Stomach (tissue), 9 donors: Measurements from ENCODE around the gene NRP2. TPM values are rescaled to one million over a fixed set of nuclear protein-coding genes. Genes with fewer than 3 reads are reported as not detected.

Experiments
- DNase-seq, 2 donors: peaks; one replicate each; pipeline versions ENCODE4 v3.0.0 to v3.0.0-alpha.2; 2013 to 2019
- H3K27ac ChIP-seq, 5 donors: fragments of 200-600 bp in 4 of 5; sonication (generic) in 4 of 5; one replicate each; pipeline ENCODE4 v1.5.1; 2013 to 2019; ENCODE audit warnings: mild to moderate bottlenecking in 1 of 5, moderate library complexity in 1 of 5
- H3K27me3 ChIP-seq, 3 donors: fragments of 200-600 bp; sonication (generic); one replicate each; pipeline ENCODE4 v1.5.1; 2017 to 2019; ENCODE audit warnings: mixed run types in 1 of 3
- H3K36me3 ChIP-seq, 4 donors: fragments of 200-600 bp; sonication (generic); 1 replicate in 3 of 4; 2 replicates in 1 of 4; pipeline ENCODE4 v1.5.1; 2016 to 2019
- H3K4me1 ChIP-seq, 4 donors: fragments of 200-600 bp; sonication (generic); one replicate each; pipeline ENCODE4 v1.5.1; 2016 to 2019
- H3K4me3 ChIP-seq, 4 donors: fragments of 200-600 bp; sonication (generic) in 3 of 4; one replicate each; pipeline ENCODE4 v1.5.1; 2016 to 2019; ENCODE audit warnings: mild to moderate bottlenecking in 1 of 4
- H3K9me3 ChIP-seq, 4 donors: fragments of 200-600 bp; sonication (generic); one replicate each; pipeline ENCODE4 v1.5.1; 2016 to 2019
- EP300 ChIP-seq: sonication (generic); formaldehyde crosslinking; IDR thresholded peaks from one replicate; pipeline ENCODE4 v1.6.1; 2017; ENCODE audit warnings: antibody characterized with exemption
- POLR2A ChIP-seq, 4 donors: fragments of 450-650 bp; IDR thresholded peaks; one replicate each; pipeline ENCODE4 v1.6.1; 2016; ENCODE audit warnings: antibody characterized with exemption in 4 of 4, control low read depth in 2 of 4, mild to moderate bottlenecking in 1 of 4, moderate library complexity in 1 of 4
- POLR2AphosphoS5 ChIP-seq, 3 donors: sonication (generic); formaldehyde crosslinking; IDR thresholded peaks; one replicate each; pipeline ENCODE4 v1.6.1; 2016; ENCODE audit warnings: antibody characterized with exemption in 3 of 3
- WGBS, 5 donors: extraction: QIAGEN DNeasy Blood & Tissue Kit in 3 of 5; methylation state at CpG; one replicate each; pipeline versions ENCODE4 v1.1.5 to v1.1.7; 2013 to 2018; 5-methylcytosine and 5-hydroxymethylcytosine counted together
- intact Hi-C: fragments of 100-400 bp; cut with DNase I; formaldehyde crosslinking; loops from one replicate; pipeline ENCODE4 v1.15.1; 2023; ENCODE audit warnings: low total_unique reads
- polyA plus RNA-seq, 3 donors: library from polyadenylated mRNA; stranded (reverse); fragments of 200-250 nt; gene quantifications; one replicate each; pipeline ENCODE4 v1.2.3, GENCODE V29; 2013
- total RNA-seq, 5 donors: library from RNA; depleted of rRNA; stranded (reverse); fragments of >200 nt; gene quantifications; one replicate each; pipeline versions ENCODE4 v1.1.0 to v1.2.3, GENCODE V29; 2014 to 2016
- TF ChIP-seq, protein P1 (sequence below), 7 experiments: fragments of 450-650 bp in 4 of 7; fragments of 200-600 bp in 3 of 7; sonication (generic) in 3 of 7; IDR thresholded peaks; one replicate each; pipeline ENCODE4 v1.5.1; 2016 to 2019; ENCODE audit warnings: antibody characterized with exemption in 7 of 7, control low read depth in 2 of 7, mild to moderate bottlenecking in 1 of 7
- donor health status: healthy with polysubstance abuse.
- donor health status: Bipolar disorder and iron deficiency.
- donor health status: healthy.

The NRP2 gene
- total and polyA plus RNA-seq, 8 donors, result 0.92 to 166 (median 31.6) TPM

DNA sequence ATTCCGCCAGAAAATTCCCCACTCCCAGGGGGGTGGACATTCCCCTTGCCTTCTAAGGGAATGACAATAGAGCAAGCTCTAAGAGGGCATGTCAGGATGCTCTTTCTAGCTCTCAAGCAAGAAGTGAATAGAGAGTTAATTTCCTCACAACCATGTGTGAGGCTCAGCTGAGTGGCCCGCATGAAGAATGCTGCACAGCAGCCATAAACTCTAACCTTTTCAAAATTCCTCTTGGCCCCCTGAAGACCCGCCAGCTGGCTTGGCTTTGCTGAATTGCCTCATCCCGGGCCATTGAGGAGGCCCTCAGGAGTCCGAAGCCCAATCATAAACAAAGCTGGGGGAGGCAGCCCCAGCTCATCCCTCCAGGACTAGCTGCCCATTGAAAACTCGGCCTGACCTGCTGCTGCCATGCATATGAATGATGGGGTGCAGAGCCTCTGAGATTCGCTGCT, 38.2 kb downstream of the NRP2 start:
- Histone ChIP-seq H3K4me1 (peaks cover 6 to 71% (median 34%) of the 10 kb centered on the region in 4 donors), H3K4me3 (no peak overlapping the region), H3K27me3 (no peaks in the 10 kb centered on the region), H3K9me3 (no peaks in the 10 kb centered on the region), H3K27ac (peak overlapping the region in 2 of 5 donors; percentile 28 to 39), H3K36me3 (peaks cover 7 to 41% (median 30%) of the 10 kb centered on the region in 4 donors)
- no peak for DNase-seq
- intact Hi-C loops, result no loop called here
- 56 to 75% (median 68%) methylated on average over 7 of the region's 7 CpGs for WGBS, 5 donors
- TF ChIP-seq POLR2AphosphoS5 (IDR thresholded peaks at IDR 0.05) (no peak), POLR2A (IDR thresholded peaks at IDR 0.05) (no peak), EP300 (no peak)
- TF ChIP-seq, protein P1, sequence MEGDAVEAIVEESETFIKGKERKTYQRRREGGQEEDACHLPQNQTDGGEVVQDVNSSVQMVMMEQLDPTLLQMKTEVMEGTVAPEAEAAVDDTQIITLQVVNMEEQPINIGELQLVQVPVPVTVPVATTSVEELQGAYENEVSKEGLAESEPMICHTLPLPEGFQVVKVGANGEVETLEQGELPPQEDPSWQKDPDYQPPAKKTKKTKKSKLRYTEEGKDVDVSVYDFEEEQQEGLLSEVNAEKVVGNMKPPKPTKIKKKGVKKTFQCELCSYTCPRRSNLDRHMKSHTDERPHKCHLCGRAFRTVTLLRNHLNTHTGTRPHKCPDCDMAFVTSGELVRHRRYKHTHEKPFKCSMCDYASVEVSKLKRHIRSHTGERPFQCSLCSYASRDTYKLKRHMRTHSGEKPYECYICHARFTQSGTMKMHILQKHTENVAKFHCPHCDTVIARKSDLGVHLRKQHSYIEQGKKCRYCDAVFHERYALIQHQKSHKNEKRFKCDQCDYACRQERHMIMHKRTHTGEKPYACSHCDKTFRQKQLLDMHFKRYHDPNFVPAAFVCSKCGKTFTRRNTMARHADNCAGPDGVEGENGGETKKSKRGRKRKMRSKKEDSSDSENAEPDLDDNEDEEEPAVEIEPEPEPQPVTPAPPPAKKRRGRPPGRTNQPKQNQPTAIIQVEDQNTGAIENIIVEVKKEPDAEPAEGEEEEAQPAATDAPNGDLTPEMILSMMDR (IDR thresholded peaks at IDR 0.05), result no peak

DNA sequence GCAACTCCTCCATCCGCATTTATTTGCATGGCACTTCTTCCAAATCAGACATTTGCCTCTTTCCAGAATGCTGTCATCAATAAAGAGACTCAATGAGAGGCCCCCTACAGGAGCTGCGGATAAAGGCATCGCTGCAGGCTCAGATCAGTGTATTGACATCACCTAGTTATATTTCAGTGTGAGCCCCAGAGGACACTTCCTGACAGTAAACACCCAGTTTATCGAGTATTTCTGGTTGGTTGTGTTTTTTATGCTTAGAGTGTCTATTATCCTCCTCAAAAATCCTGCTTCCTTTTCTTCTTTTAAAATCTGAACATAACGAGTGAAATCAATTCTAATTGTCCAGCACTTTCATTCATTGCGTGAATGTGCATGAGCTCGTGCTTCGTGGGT, 38.8 kb downstream of the NRP2 start:
- no peaks in the 10 kb centered on the region for H3K27me3 ChIP-seq

DNA sequence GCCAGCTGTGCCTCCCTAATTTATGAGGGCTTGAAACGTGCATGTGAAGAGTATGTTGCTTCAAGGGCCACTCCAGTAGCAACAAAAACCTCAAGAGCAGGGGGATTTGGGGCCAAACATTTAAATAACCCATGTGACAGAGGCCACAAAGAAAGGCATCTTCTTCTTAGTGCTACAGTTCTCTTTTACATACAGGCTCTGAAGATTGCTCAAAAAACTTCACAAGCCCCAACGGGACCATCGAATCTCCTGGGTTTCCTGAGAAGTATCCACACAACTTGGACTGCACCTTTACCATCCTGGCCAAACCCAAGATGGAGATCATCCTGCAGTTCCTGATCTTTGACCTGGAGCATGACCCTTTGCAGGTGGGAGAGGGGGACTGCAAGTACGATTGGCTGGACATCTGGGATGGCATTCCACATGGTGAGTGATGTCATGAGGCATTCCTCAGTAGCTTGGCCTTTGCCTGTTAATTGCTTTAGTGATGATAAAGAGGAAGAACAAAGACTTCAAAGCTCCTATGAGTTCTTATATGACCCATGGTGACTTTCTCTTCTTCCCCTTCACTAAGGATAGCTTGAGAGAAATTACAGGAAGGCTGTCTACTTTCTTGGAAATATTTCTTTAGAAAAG, 40.1 kb downstream of the NRP2 start:
- peaks cover 24 to 60% (median 50%) of the 10 kb centered on the region in 4 donors for H3K36me3 ChIP-seq
- no peak overlapping the region for H3K4me3 ChIP-seq
- 71 to 84% (median 81%) methylated on average over 4 of the region's 4 CpGs for WGBS, 5 donors
- no peak for DNase-seq
- intact Hi-C loops, result no loop called here
- no peaks in the 10 kb centered on the region for H3K27me3 ChIP-seq
- peak overlapping the region in 2 of 5 donors; percentile 16 to 52 for H3K27ac ChIP-seq
- no peaks in the 10 kb centered on the region for H3K9me3 ChIP-seq
- H3K4me1 ChIP-seq, result peaks cover 6 to 84% (median 35%) of the 10 kb centered on the region in 4 donors
- TF ChIP-seq EP300 (no peak), POLR2AphosphoS5 (IDR thresholded peaks at IDR 0.05) (no peak), POLR2A (IDR thresholded peaks at IDR 0.05) (no peak)
- TF ChIP-seq, protein P1 (IDR thresholded peaks at IDR 0.05), result no peak

More for the DNA sequence above, 38.8 kb downstream of the NRP2 start:
- H3K27ac ChIP-seq, result peak overlapping the region in 1 of 5 donors; percentile 28
- H3K4me3 ChIP-seq, result no peak overlapping the region
- H3K4me1 ChIP-seq, result peaks cover 6 to 72% (median 34%) of the 10 kb centered on the region in 4 donors
- intact Hi-C loops, result no loop called here
- no peaks in the 10 kb centered on the region for H3K9me3 ChIP-seq
- no peak for DNase-seq
- peaks cover 12 to 47% (median 36%) of the 10 kb centered on the region in 4 donors for H3K36me3 ChIP-seq
- TF ChIP-seq POLR2A (IDR thresholded peaks at IDR 0.05) (no peak), EP300 (no peak), POLR2AphosphoS5 (IDR thresholded peaks at IDR 0.05) (no peak)
- TF ChIP-seq, protein P1 (IDR thresholded peaks at IDR 0.05), result no peak
- WGBS, 5 donors, result 81 to 88% (median 87%) methylated on average over 8 of the region's 8 CpGs

DNA sequence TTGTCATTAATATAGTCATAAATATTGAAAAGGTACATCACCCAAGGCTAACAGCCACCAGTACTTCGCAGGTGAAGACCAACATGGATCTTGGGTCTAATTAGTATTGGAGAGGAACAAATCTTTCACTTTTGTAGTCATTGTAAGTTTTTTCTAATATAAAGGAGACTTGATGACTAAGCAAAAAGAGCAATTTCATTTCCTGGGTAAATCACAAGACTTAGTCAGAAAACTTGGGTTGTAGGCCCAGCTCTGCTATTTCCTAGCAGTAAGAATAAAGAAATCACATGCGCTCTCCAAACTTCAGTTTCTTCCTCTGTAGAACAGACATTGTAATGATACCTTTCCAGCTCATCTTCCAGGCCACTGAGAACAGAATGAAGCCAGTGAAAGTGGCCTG, 40.9 kb downstream of the NRP2 start:
- H3K27ac ChIP-seq, result peak overlapping the region in 1 of 5 donors; percentile 52
- intact Hi-C loops, result no loop called here
- no peaks in the 10 kb centered on the region for H3K9me3 ChIP-seq
- H3K27me3 ChIP-seq, result no peaks in the 10 kb centered on the region
- no peak overlapping the region for H3K4me3 ChIP-seq
- peaks cover 26 to 68% (median 57%) of the 10 kb centered on the region in 4 donors for H3K36me3 ChIP-seq
- peaks cover 6 to 80% (median 31%) of the 10 kb centered on the region in 4 donors for H3K4me1 ChIP-seq
- no peak for DNase-seq
- TF ChIP-seq POLR2AphosphoS5 (IDR thresholded peaks at IDR 0.05) (no peak), POLR2A (IDR thresholded peaks at IDR 0.05) (no peak), EP300 (no peak)
- TF ChIP-seq, protein P1 (IDR thresholded peaks at IDR 0.05), result no peak
- WGBS, 5 donors, result 89 to 98% (median 94%) methylated on average over 2 of the region's 2 CpGs
